ENCODE data around the gene ZNF423.

DNA sequence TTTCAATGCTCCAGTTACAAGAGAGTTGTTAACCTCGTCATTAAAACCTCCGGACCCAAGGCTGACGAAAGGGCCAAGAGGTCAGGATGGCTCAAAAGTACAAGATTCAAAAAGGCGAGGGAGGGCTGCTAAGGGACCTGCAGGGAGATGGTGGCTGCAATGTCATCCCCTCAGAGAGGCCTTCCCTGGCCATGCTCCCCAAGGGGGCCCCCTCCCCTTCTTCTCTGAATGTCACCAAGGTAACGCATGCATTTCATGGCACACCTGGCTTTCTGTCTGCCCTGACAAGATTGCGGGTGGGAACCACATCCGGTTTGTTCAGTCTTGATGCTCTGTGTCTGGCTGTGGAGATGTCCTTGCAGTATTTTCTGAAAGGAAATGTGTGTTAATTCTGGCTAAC is 392.4 kb downstream of the ZNF423 start:
- TF ChIP-seq ARNT (IDR thresholded peaks at IDR 0.05) (no peak), SP1 (IDR thresholded peaks at IDR 0.05) (no peak)
